Measurements from ENCODE around the gene HDAC5. TPM values are rescaled to one million over a fixed set of nuclear protein-coding genes. Genes with fewer than 3 reads are reported as not detected.
A peak's percentile ranks its signal among the peaks of the same experiment; 100 is the strongest.

Gene HDAC5
- total and polyA plus RNA-seq, 12 donors: 4.8 to 144 (median 73.0) TPM

GRCh38 chr17:44119062-44119461, 4.4 kb downstream of the HDAC5 start:
- H3K36me3 ChIP-seq (replicated peaks in 1 of 2): peaks cover 0 to 28% of the 10 kb centered on the region in 2 donors
- no peak for TF ChIP-seq POLR2A (IDR thresholded peaks at IDR 0.05)
- TF ChIP-seq, protein P1, sequence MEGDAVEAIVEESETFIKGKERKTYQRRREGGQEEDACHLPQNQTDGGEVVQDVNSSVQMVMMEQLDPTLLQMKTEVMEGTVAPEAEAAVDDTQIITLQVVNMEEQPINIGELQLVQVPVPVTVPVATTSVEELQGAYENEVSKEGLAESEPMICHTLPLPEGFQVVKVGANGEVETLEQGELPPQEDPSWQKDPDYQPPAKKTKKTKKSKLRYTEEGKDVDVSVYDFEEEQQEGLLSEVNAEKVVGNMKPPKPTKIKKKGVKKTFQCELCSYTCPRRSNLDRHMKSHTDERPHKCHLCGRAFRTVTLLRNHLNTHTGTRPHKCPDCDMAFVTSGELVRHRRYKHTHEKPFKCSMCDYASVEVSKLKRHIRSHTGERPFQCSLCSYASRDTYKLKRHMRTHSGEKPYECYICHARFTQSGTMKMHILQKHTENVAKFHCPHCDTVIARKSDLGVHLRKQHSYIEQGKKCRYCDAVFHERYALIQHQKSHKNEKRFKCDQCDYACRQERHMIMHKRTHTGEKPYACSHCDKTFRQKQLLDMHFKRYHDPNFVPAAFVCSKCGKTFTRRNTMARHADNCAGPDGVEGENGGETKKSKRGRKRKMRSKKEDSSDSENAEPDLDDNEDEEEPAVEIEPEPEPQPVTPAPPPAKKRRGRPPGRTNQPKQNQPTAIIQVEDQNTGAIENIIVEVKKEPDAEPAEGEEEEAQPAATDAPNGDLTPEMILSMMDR (IDR thresholded peaks at IDR 0.05): no peak
- no peaks in the 10 kb centered on the region for H3K9me3 ChIP-seq (replicated peaks in 1 of 3)
- no peaks in the 10 kb centered on the region for H3K27me3 ChIP-seq
- H3K4me3 ChIP-seq: no peak overlapping the region
- peak overlapping the region in 1 of 5 donors; percentile 26 for H3K27ac ChIP-seq
- H3K4me1 ChIP-seq (replicated peaks in 1 of 2): peaks cover 11 to 17% of the 10 kb centered on the region in 2 donors
- intact Hi-C loops (cut with DNase I): loop anchor here in 1 of 2 donors (5.0 to 10.0 kb wide), 2 partner anchors 37 to 54 kb away; partner anchors contain the start of gene LSM12
- no peak for DNase-seq
- WGBS, 4 donors: 65 to 88% (median 79%) methylated on average over 3 to 5 of the region's 5 CpGs

GRCh38 chr17:44118427-44119050, 4.9 kb downstream of the HDAC5 start:
- no peak for TF ChIP-seq POLR2A (IDR thresholded peaks at IDR 0.05)
- Histone ChIP-seq H3K36me3 (replicated peaks in 1 of 2) (peaks cover 0 to 31% of the 10 kb centered on the region in 2 donors), H3K9me3 (replicated peaks in 1 of 3) (no peaks in the 10 kb centered on the region), H3K27me3 (no peaks in the 10 kb centered on the region), H3K4me1 (replicated peaks in 1 of 2) (peaks cover 11 to 22% of the 10 kb centered on the region in 2 donors), H3K4me3 (no peak overlapping the region), H3K27ac (peak overlapping the region in 1 of 5 donors; percentile 26)
- intact Hi-C loops (cut with DNase I): loop anchor here in 1 of 2 donors (5.0 to 10.0 kb wide), 2 partner anchors 36 to 54 kb away; partner anchors contain the start of gene LSM12
- 79 to 82% (median 81%) methylated on average over 9 to 10 of the region's 10 CpGs for WGBS, 4 donors
- DNase-seq: no peak

- Histone ChIP-seq H3K4me1 (replicated peaks in 1 of 2) (peaks cover 8 to 28% of the 10 kb centered on the region in 2 donors), H3K36me3 (replicated peaks in 1 of 2) (peaks cover 0 to 31% of the 10 kb centered on the region in 2 donors), H3K9me3 (replicated peaks in 1 of 3) (no peaks in the 10 kb centered on the region), H3K27me3 (no peaks in the 10 kb centered on the region), H3K27ac (no peak overlapping the region), H3K4me3 (no peak overlapping the region)
- WGBS, 4 donors: 82 to 85% (median 82%) methylated on average over 18 of the region's 18 CpGs
- no peak for TF ChIP-seq POLR2A (IDR thresholded peaks at IDR 0.05)
- TF ChIP-seq, protein P1 (IDR thresholded peaks at IDR 0.05): no peak
- intact Hi-C loops (cut with DNase I): loop anchor here in 1 of 2 donors (5.0 to 10.0 kb wide), 2 partner anchors 35 to 53 kb away; partner anchors contain the start of gene LSM12
- DNase-seq: no peak
Measured at GRCh38 chr17:44117351-44117750, 6.1 kb downstream of the HDAC5 start.

DNA sequence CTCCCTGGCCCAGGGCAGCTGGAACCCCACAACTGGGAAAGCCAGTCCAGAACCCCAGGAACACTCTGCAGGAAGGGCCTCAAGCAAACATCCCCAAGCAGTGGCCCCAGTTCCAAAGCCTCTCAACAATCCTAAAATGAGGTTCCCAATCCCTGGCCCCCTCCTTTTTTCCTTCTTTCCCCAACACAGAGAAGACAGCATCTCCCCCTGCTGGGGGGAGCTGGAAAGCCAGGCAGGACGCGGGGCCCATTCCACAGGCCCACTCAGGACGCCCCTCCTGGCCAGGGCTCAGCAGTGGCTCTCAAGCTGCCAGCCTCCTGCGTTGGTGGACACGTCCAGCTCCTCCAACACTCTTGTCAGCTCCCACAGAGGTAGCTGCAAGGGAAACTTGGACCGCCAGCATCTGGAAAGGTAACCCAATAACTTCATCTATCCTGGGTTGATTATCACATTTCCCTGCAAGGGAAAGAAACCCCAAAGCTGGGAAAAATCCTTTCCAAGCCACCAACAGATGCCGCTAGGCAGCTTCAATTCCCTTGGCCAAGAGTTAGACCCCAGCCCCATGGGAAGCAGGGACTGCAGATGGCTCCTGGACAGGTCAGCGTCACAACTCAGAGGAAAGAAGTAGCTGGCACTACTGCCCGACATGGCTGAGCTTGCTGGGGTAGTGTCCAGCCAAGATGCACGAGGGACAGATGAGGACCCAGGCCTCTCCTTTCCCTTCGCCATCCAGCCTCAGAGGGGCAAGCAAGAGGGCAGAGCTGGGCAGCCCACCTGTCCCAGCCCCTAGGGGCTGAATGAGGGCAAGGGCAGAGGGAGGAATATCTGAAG, 7.6 kb downstream of the HDAC5 start:
- H3K4me3 ChIP-seq: no peak overlapping the region
- intact Hi-C loops (cut with DNase I): loop anchor here in 1 of 2 donors (5.0 to 10.0 kb wide), 2 partner anchors 33 to 51 kb away; partner anchors contain the start of gene LSM12
- TF ChIP-seq POLR2A (IDR thresholded peaks at IDR 0.05): no peak
- TF ChIP-seq, protein P1 (IDR thresholded peaks at IDR 0.05): peak; percentile 47 to 74 (median 60)
- H3K27ac ChIP-seq: peak overlapping the region in 1 of 5 donors; percentile 12
- H3K27me3 ChIP-seq: no peaks in the 10 kb centered on the region
- 57 to 74% (median 61%) methylated on average over 10 to 11 of the region's 11 CpGs for WGBS, 4 donors
- peaks cover 0 to 31% of the 10 kb centered on the region in 2 donors for H3K36me3 ChIP-seq (replicated peaks in 1 of 2)
- peak in 2 of 7 donors; percentile 47 to 50 for DNase-seq
- H3K4me1 ChIP-seq (replicated peaks in 1 of 2): peaks cover 16 to 33% of the 10 kb centered on the region in 2 donors
- no peaks in the 10 kb centered on the region for H3K9me3 ChIP-seq (replicated peaks in 1 of 3)

Measured in adrenal gland (tissue), 12 donors.